T follicular helper cell (primary cell): ENCODE results near the gene TMPRSS11D.

Source experiments
- DNase-seq: peaks from one replicate; pipeline ENCODE4 v3.0.0-alpha.2; 2020; ENCODE audit warnings: low read depth

Gene TMPRSS11D

GRCh38 chr4:67886281-67886680, 2.5 kb upstream of the TMPRSS11D start:
- no peak for DNase-seq

DNA sequence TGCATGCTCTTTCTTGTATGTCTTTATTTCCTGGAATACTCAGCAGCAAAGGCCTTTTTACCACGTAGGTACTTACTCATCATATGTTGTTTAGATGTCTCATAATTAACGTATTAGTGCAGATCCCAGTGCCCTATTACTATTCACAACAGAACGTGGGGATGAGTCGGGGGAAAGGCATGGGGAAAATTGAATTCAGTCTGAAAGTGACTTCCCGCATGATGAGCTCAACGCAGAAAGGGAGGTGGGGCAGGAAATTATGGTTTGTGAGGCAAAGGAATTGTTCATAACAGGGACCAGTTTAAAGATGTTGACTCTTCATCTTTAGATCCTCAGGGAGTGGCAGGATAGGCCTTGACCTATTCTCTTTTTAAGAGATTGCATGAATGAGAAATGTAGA, 2.0 kb upstream of the TMPRSS11D start:
- no peak for DNase-seq

GRCh38 chr4:67884701-67885100, 899 bp upstream of the TMPRSS11D start:
- no peak for DNase-seq

- no peak for DNase-seq
Measured at GRCh38 chr4:67883458-67883857, 344 bp downstream of the TMPRSS11D start.

DNA sequence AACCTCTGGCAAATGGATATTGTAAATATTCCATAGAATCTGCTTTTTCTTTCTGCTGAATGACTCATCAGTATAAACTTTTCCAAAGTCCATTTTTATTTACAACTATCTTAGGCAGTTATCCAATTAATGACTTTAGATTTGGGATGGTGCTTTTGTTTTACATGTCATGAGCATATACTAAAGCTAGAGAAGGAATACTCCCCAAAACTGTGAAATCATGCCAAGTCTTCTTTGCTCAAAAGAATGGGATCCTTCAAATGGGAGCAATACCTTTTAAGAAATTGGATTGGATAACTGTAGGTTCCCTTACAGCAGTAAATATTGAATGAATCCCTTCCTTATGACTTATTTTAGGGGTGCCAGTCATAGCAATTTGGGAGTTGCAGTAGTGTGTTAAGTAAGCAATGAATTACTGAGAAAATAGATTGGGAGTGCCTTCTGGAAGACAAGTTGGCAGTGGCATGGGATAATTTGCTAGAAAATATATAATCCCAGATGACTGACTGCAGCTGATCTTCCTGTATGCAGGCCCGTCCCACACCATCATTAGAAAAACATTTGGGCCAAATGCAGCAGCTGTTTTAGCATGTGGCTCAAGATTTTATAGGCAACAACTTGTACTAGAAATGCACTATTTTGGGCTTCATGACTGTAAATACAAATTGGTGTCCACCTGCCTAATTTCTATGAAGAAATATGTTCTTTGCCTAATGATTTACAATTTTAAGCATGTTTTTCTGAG, 2.8 kb downstream of the TMPRSS11D start:
- DNase-seq, result no peak

GRCh38 chr4:67879486-67879885, 4.3 kb downstream of the TMPRSS11D start:
- DNase-seq, result no peak

DNA sequence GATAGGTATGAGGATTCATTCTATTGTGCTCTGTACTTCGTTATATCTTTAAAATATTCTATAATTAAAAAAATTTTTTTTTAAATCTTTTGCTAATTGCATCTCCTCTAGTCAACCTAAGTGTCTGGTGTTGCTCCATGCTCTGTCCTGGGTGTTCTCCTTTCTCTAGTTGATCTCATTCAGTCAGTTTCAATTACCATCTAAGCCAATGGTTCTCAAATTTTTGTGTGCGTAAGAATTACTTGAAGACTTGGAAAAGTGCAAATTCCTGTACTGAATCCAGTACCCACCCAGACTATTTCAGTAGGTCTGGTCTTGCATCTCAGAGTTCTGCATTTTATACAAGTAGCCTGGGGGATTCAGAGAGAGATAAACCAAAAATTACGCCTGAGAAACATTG, 6.7 kb downstream of the TMPRSS11D start:
- no peak for DNase-seq

DNA sequence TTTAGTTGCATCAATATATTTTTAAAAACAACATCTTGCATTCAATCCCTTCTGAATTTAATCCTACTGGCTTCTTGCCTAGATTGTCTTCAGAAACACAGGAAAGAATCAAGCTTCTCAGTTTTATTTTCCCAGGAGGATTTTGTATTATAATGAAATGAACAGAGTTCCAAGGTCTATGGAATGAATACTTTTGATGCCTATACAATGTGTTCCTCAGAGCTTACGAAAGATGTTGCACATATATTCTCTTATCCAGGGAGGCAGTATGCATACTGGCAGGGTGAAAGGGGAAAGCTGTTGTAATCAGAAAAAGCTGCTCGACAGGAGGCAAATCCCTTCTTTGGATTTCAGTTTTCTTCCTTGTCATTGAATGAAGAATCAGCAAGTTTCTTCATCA, 8.8 kb downstream of the TMPRSS11D start:
- DNase-seq, result no peak

GRCh38 chr4:67873116-67873515, 10.7 kb downstream of the TMPRSS11D start:
- no peak for DNase-seq

DNA sequence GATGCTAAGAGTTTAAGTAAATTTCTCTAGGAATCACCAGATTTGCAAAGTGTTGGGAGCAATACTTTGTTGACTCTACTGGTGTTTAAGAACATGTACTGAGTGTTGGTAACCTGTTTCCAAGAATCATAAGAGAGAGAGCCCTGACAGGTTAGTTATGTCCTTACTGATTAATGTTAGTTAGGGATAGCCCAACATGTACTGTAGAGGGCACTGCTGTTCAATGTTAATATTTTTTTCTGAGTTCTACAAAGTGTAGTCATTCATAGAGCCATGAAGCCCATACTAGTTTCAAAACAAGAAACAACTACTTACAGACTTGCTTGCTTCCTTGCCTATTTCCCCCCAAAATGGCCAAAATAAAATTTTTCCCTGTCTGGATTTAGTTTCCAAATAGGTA, 11.9 kb downstream of the TMPRSS11D start:
- DNase-seq, result no peak

DNA sequence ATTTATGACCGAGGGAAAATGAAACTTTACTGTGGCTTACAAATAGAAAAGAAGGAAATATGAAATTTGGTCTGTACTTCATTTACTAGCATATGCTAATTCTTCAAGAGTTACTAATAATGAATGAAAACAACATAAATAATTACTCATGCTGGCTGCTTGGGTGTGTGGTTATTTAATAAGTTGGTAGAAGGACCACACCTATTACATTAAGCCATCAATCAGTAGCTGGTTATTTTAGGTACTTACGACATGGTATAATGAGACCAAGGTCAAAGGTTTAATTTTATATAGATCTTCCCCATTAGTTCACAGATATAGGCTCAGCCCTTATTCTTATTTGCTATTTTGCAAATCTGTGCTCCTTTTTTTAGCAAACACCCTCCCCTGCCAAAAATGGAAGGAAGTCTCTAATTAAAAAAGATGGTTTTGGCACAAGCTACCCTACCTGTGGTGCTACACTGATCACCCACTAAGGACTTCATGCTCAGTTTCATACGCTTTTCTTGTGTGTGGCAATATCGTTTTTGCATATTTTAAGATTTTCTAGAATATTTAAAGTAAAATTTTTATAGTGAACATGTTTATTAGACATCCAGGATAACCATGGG, 14.1 kb downstream of the TMPRSS11D start:
- no peak for DNase-seq

DNA sequence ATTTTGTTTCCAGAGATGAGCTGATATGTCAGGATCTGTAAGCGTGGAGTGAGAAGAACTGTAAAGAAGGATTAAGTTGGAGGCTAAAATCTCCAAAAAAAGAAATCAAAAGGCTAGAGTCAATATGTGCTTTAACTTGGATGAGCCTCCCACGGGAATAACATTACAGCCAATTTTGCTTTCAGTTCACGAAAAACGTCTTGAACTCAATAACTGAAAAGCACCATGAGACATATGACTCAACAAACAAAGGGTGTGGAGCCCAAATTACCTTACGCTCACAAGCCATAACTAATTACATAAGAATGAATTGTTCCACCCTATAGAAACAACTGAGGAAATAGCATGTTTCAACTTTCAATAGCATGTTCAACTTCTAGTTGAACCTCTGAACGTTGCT, 22.3 kb downstream of the TMPRSS11D start:
- DNase-seq, result no peak

GRCh38 chr4:67853336-67853735, 30.5 kb downstream of the TMPRSS11D start:
- DNase-seq, result no peak

DNA sequence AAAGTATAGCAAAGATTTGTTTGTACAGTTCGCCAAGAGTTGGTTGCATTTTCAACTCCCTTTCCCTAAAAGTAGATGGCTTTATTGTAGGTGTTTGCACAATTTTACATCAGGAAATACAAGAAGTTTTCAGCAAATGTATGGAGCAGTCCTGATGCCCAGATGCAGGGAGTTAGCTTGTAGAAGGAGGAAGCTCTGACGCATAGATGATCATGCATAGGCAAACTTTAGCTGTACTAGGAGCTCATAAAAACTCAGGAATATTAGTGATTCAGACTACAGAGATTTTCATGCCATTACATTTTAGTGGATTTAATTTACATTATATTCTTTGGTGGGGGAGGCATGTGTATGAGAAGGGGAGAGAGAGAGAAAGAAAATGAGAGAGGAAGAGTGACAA, 62.9 kb downstream of the TMPRSS11D start:
- no peak for DNase-seq

DNA sequence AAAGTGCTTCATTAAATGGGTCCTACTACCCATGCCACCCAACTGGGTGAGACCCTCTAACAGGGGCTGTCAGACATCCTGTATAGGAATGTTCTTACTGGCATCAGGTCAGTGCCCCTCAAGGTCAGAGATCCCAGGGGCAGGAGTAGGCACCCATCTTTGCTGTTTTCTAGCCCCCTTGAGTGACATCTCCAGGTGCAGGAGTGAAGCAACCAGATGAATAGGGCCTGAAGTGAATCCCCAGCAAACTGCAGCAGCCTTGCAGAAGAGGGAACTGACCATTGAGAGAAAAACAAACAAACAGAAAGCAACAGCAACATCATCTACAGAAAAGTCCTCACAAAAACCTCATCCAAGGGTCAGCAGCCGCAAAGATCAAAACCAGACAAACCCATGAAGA, 73.8 kb downstream of the TMPRSS11D start:
- DNase-seq, result no peak

- DNase-seq, result no peak
Measured at GRCh38 chr4:67809502-67809901, 74.3 kb downstream of the TMPRSS11D start.

GRCh38 chr4:67796810-67797209, 87.0 kb downstream of the TMPRSS11D start:
- no peak for DNase-seq

GRCh38 chr4:67790721-67791120, 93.1 kb downstream of the TMPRSS11D start:
- no peak for DNase-seq

- no peak for DNase-seq
Measured at GRCh38 chr4:67787311-67787710, 96.5 kb downstream of the TMPRSS11D start.

GRCh38 chr4:67785528-67785927, 98.3 kb downstream of the TMPRSS11D start:
- DNase-seq, result no peak

DNA sequence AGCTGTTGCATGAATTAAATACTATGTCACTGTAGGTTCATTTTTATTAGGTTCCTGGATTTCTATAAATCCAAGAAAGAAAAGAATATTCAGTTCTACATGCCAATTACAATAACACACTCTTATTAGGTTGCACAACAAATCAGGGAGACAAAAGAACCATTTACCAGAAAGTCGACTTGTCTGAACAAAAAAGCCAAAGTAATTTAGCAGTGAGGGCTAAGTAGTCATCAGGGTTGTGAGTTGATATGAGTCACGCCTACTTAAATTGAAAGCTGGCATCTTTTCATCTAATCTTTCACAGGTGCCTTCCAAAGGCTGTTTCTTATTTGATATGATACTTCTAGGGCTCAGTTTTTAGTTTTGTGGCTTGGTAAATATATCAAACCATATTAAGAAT, 104.2 kb downstream of the TMPRSS11D start:
- DNase-seq, result no peak

- DNase-seq, result no peak
Measured at GRCh38 chr4:67776746-67777145, 107.1 kb downstream of the TMPRSS11D start.
